A673 (cell line): ENCODE measurements around the gene CDH1. TPM values are rescaled to one million over a fixed set of nuclear protein-coding genes. Genes with fewer than 3 reads are reported as not detected.

Experiments
- BruUV-seq: library from RNA; stranded (reverse); fragments of 400-500 nt; replicated peaks from 2 replicates; lab custom pipeline; 2021; lab: Mats Ljungman, UMichigan
- CTCF ChIA-PET: fragments of 300-600 bp; sonication (Branson Sonifier 250); formaldehyde crosslinking; loops from one replicate; lab custom pipeline; 2022; ENCODE audit warnings: antibody characterized with exemption; lab: Charles Lee
- POLR2A ChIA-PET: fragments of 300-600 bp; sonication (Branson Sonifier 250); formaldehyde crosslinking; loops from one replicate; lab custom pipeline; 2022; ENCODE audit warnings: antibody characterized with exemption; ENCODE audit not compliant: low non-redundant PET; lab: Charles Lee
- DNase-seq: peaks from one replicate; pipeline ENCODE4 v3.0.0-alpha.2; 2015; ENCODE audit warnings: low spot score
- H3K27ac ChIP-seq: fragments of 200-600 bp; sonication (generic); 2 replicates; pipeline ENCODE4 v1.5.1; 2016; ENCODE audit warnings: mixed run types, low read depth, mild to moderate bottlenecking, mixed read lengths, antibody characterized with exemption, low read length; ENCODE audit not compliant: poor library complexity, severe bottlenecking
- H3K27me3 ChIP-seq: fragments of 200-600 bp; sonication (generic); replicated peaks from 2 replicates; pipeline ENCODE4 v1.6.1; 2017; ENCODE audit warnings: mixed run types, low read depth, mild to moderate bottlenecking, mixed read lengths, antibody characterized with exemption, low read length; ENCODE audit not compliant: insufficient read depth, poor library complexity
- H3K36me3 ChIP-seq: fragments of 200-600 bp; sonication (generic); 2 replicates; pipeline ENCODE4 v1.6.1; 2016; ENCODE audit warnings: mixed run types, mild to moderate bottlenecking, mixed read lengths, antibody characterized with exemption, low read length; ENCODE audit not compliant: insufficient read depth, poor library complexity, severe bottlenecking
- H3K4me1 ChIP-seq: fragments of 200-600 bp; sonication (generic); 2 replicates; pipeline ENCODE4 v1.6.1; 2017; ENCODE audit warnings: mixed run types, mild to moderate bottlenecking, mixed read lengths, antibody characterized with exemption, low read length; ENCODE audit not compliant: insufficient read depth, poor library complexity, severe bottlenecking
- H3K4me3 ChIP-seq: fragments of 200-600 bp; sonication (generic); 2 replicates; pipeline ENCODE4 v1.5.1; 2016; ENCODE audit warnings: low read depth, mixed run types, mild to moderate bottlenecking, mixed read lengths, low read length; ENCODE audit not compliant: poor library complexity, severe bottlenecking
- H3K9me3 ChIP-seq: fragments of 200-600 bp; sonication (generic); 2 replicates; pipeline ENCODE4 v1.6.1; 2016; ENCODE audit warnings: mixed run types, low read depth, mild to moderate bottlenecking, mixed read lengths, antibody characterized with exemption, low read length; ENCODE audit not compliant: poor library complexity, severe bottlenecking
- EZH2 ChIP-seq: fragments of 200-600 bp; sonication (generic); IDR thresholded peaks from 2 replicates; pipeline ENCODE4 v1.6.1; 2017; ENCODE audit warnings: borderline replicate concordance, low read depth, mild to moderate bottlenecking, mixed read lengths, antibody characterized with exemption, low read length; ENCODE audit not compliant: poor library complexity, severe bottlenecking
- intact Hi-C: fragments of 100-400 bp; cut with micrococcal nuclease; formaldehyde crosslinking; loops from one replicate; pipeline ENCODE4 v1.10.0; 2022; ENCODE audit not compliant: unreplicated experiment
- total RNA-seq: library from RNA; stranded (reverse); gene quantifications from 2 replicates; pipeline ENCODE4 v1.2.3, GENCODE V29; 2021
- TF ChIP-seq, protein P1 (sequence below): fragments of 300-800, 200-600 bp; sonication (generic); conservative IDR thresholded peaks from 2 replicates; pipeline ENCODE4 v1.5.1; 2017; ENCODE audit warnings: low read depth, mild to moderate bottlenecking, antibody characterized with exemption, low read length, moderate library complexity, mixed read lengths

Gene CDH1
- total RNA-seq, 1 experiment from 2014 or later, result 0.06 TPM

GRCh38 chr16:68696514-68696913 lies 40.6 kb upstream of the CDH1 start:
- no peak overlapping the region for H3K4me3 ChIP-seq
- H3K36me3 ChIP-seq, result no peaks in the 10 kb centered on the region
- intact Hi-C loops, result no loop called here
- CTCF ChIA-PET, result no interaction called here
- POLR2A ChIA-PET, result no interaction called here
- no peak for TF ChIP-seq EZH2
- TF ChIP-seq, protein P1, sequence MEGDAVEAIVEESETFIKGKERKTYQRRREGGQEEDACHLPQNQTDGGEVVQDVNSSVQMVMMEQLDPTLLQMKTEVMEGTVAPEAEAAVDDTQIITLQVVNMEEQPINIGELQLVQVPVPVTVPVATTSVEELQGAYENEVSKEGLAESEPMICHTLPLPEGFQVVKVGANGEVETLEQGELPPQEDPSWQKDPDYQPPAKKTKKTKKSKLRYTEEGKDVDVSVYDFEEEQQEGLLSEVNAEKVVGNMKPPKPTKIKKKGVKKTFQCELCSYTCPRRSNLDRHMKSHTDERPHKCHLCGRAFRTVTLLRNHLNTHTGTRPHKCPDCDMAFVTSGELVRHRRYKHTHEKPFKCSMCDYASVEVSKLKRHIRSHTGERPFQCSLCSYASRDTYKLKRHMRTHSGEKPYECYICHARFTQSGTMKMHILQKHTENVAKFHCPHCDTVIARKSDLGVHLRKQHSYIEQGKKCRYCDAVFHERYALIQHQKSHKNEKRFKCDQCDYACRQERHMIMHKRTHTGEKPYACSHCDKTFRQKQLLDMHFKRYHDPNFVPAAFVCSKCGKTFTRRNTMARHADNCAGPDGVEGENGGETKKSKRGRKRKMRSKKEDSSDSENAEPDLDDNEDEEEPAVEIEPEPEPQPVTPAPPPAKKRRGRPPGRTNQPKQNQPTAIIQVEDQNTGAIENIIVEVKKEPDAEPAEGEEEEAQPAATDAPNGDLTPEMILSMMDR, result no peak
- no peaks in the 10 kb centered on the region for H3K27me3 ChIP-seq
- H3K4me1 ChIP-seq, result no peaks in the 10 kb centered on the region
- no peaks in the 10 kb centered on the region for H3K9me3 ChIP-seq
- DNase-seq, result no peak
- no TSS peak for BruUV-seq
- no peak overlapping the region for H3K27ac ChIP-seq

GRCh38 chr16:68698091-68698490 lies 39.0 kb upstream of the CDH1 start:
- BruUV-seq, result no TSS peak
- no peaks in the 10 kb centered on the region for H3K4me1 ChIP-seq
- no peaks in the 10 kb centered on the region for H3K27me3 ChIP-seq
- no peak overlapping the region for H3K27ac ChIP-seq
- H3K9me3 ChIP-seq, result no peaks in the 10 kb centered on the region
- DNase-seq, result no peak
- POLR2A ChIA-PET, result no interaction called here
- H3K36me3 ChIP-seq, result no peaks in the 10 kb centered on the region
- CTCF ChIA-PET, result no interaction called here
- intact Hi-C loops, result no loop called here
- TF ChIP-seq, protein P1, result no peak
- no peak for TF ChIP-seq EZH2
- H3K4me3 ChIP-seq, result no peak overlapping the region

DNA sequence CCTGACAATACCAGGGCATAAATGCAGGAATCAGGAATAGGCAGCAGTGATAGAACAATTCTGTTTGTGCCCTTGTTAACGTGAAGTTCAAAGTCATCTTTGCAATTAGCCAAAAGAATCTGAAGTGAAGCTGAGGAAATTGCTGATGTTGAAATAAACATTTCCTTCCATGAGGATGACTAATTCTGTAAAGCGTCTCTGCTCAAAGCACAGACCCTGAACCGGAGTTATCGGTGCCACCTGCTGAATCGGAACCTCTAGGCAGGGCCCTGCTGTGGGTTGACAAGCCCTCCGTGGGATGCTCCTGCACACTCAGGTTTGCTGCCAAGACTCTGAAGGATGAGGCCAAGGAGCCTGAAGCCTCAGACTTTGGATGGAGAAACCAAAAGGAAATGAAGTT lies 37.0 kb upstream of the CDH1 start:
- BruUV-seq, result no TSS peak
- intact Hi-C loops, result loop anchor here (5.0 kb wide), 1 partner anchor 173 kb away; no protein-coding TSS in a partner anchor
- Histone ChIP-seq H3K27me3 (no peaks in the 10 kb centered on the region), H3K4me1 (no peaks in the 10 kb centered on the region), H3K36me3 (no peaks in the 10 kb centered on the region), H3K27ac (no peak overlapping the region), H3K4me3 (no peak overlapping the region), H3K9me3 (no peaks in the 10 kb centered on the region)
- POLR2A ChIA-PET, result no interaction called here
- CTCF ChIA-PET, result no interaction called here
- no peak for TF ChIP-seq EZH2
- no peak for DNase-seq

DNA sequence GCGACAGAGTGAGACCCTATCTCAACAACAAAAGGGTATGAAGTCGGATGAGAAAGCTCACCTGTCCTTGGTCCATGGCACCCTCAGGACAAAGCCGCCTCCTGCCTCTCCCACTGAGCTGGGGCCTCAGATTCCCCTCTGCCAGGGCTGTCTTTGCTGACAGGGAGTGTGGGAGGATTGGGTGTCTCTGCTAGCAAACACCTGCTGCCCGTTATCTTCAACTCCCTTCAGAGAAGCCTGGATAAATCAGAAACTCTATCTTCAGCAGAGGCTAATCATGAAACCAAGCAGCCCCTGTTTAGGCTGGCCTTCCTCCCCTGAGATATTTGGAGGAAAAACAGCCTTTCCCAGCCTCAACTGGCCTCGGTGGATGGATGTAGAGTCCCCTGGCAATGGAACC lies 36.3 kb upstream of the CDH1 start:
- Histone ChIP-seq H3K27me3 (no peaks in the 10 kb centered on the region), H3K36me3 (no peaks in the 10 kb centered on the region), H3K4me1 (no peaks in the 10 kb centered on the region), H3K4me3 (no peak overlapping the region), H3K9me3 (no peaks in the 10 kb centered on the region), H3K27ac (no peak overlapping the region)
- CTCF ChIA-PET, result interaction anchor here (0.7 kb wide), 1 partner anchor 9 kb away, joined by 3 read pairs; no protein-coding TSS in a partner anchor
- no peak for DNase-seq
- POLR2A ChIA-PET, result no interaction called here
- TF ChIP-seq EZH2, result no peak
- intact Hi-C loops, result loop anchor here (5.0 kb wide), 1 partner anchor 174 kb away; no protein-coding TSS in a partner anchor
- no TSS peak for BruUV-seq
